ENCODE measurements around the gene SYT9. TPM values are rescaled to one million over a fixed set of nuclear protein-coding genes. Genes with fewer than 3 reads are reported as not detected.

SYT9 gene
- total RNA-seq: under 0.01 and 0.05 TPM in 2 replicates

GRCh38 chr11:7251836-7252682 lies at the start of gene SYT9:
Gene SYT9, plus strand, starts transcription at chr11:7251904. Its CDS starts 283 bp downstream, at chr11:7252187.

GRCh38 chr11:7485186-7486097 lies 233.7 kb downstream of the SYT9 start, which contains the start of gene OLFML1:
Gene OLFML1, plus strand, starts transcription at chr11:7485506. Its CDS starts 370 bp downstream, at chr11:7485876.

GRCh38 chr11:7513234-7514098 lies 261.8 kb downstream of the SYT9 start, which contains the start of gene PPFIBP2:
Gene PPFIBP2, plus strand, starts transcription at chr11:7513999. Its CDS starts 35,477 bp downstream, at chr11:7549476.

Other genes with a start within 250 kb of the SYT9 start
- 2.8 and 4.2 TPM in 2 replicates for gene ZNF214, start 231.6 kb upstream of the SYT9 start, total RNA-seq
- gene NLRP14, start 231.4 kb upstream of the SYT9 start, total RNA-seq: 0.18 TPM in 1 of 2 replicates, not detected in the other
- not detected in 2 replicates for gene RBMXL2, start 162.9 kb upstream of the SYT9 start, total RNA-seq
- gene OLFML1, start 233.6 kb downstream of the SYT9 start, total RNA-seq: 0.18 TPM in 1 of 2 replicates, not detected in the other